Measurements from ENCODE around the gene PTGS1.

DNA sequence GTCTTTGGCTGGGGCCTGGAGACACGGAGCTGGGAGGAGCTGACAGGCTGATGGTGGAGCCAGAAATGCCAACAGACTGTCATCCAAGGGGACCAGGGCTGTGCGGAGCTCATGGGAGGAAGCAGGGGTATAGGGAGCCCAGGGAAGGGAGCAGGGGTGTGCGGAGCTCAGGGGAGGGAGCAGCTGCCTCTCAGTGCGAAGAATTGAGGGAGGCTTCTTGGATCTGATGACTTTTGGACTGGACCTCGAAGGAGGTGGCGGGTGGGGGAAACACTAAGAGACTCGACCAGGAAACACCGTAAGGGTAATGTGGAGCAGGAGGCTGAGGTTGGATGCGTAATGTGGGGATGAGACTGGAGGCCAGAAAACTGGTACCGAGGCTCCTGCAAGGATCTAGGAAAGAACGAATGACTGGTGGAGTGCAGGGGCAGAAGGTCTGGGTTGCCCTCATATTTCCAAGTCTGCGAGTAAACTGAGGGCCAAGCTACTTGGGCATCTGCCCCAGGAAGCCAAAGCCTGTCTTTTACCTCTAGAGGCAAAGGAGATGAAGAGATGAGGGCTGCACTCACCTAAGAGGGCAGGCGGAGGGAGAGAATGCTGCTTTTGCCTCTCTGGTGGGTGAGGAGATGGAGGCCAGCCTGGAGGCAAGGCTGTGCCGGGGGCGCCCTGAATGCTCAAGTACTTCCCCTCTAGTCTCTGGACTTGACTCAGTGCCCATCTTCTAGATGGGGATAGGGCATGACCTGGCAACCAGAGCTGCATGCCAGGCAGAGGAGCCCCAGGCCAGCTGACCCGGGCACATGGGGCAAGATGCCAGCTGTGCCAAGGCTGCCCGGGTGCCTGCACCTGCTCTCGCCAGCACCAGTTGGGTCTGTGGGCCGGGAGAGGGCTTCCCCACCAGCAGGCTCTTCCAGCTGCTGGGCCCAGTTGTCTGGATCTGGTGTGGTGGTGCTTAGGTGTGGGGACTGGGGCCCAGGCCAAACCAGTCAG lies 2.3 kb downstream of the PTGS1 start:
- no peak for TF ChIP-seq TAF1 (IDR thresholded peaks at IDR 0.05; ENCODE audit: borderline replicate concordance, insufficient read depth, low read length)
- TF ChIP-seq, protein P1, sequence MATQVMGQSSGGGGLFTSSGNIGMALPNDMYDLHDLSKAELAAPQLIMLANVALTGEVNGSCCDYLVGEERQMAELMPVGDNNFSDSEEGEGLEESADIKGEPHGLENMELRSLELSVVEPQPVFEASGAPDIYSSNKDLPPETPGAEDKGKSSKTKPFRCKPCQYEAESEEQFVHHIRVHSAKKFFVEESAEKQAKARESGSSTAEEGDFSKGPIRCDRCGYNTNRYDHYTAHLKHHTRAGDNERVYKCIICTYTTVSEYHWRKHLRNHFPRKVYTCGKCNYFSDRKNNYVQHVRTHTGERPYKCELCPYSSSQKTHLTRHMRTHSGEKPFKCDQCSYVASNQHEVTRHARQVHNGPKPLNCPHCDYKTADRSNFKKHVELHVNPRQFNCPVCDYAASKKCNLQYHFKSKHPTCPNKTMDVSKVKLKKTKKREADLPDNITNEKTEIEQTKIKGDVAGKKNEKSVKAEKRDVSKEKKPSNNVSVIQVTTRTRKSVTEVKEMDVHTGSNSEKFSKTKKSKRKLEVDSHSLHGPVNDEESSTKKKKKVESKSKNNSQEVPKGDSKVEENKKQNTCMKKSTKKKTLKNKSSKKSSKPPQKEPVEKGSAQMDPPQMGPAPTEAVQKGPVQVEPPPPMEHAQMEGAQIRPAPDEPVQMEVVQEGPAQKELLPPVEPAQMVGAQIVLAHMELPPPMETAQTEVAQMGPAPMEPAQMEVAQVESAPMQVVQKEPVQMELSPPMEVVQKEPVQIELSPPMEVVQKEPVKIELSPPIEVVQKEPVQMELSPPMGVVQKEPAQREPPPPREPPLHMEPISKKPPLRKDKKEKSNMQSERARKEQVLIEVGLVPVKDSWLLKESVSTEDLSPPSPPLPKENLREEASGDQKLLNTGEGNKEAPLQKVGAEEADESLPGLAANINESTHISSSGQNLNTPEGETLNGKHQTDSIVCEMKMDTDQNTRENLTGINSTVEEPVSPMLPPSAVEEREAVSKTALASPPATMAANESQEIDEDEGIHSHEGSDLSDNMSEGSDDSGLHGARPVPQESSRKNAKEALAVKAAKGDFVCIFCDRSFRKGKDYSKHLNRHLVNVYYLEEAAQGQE (IDR thresholded peaks at IDR 0.05; ENCODE audit: insufficient read depth in 1 of 2, low read depth in 2 of 2, low read length in 2 of 2): no peak
- no peak for TF ChIP-seq POLR2AphosphoS5 (IDR thresholded peaks at IDR 0.05; ENCODE audit: low read depth, low read length)
- TF ChIP-seq SIN3A (IDR thresholded peaks at IDR 0.05; ENCODE audit: borderline replicate concordance, insufficient read depth, low read length): no peak
- TF ChIP-seq FOXP2 (optimal IDR thresholded peaks at IDR 0.05; ENCODE audit: borderline replicate concordance, extremely low read depth, extremely low read length, insufficient read depth): no peak
